Measurements from ENCODE around the gene CABLES1.

- TF ChIP-seq CTCF (IDR thresholded peaks at IDR 0.05) = no peak
- TF ChIP-seq POLR2A (IDR thresholded peaks at IDR 0.05) = no peak
These were observed 146.5 kb downstream of the CABLES1 start for GRCh38 chr18:23281626-23282436.

Data from adrenal gland (tissue), 5 donors.